Measurements from ENCODE around the gene BID. TPM values are rescaled to one million over a fixed set of nuclear protein-coding genes. Genes with fewer than 3 reads are reported as not detected.

Gene BID
- total RNA-seq, 1 donor from 2014 or later = 34.3 TPM

DNA sequence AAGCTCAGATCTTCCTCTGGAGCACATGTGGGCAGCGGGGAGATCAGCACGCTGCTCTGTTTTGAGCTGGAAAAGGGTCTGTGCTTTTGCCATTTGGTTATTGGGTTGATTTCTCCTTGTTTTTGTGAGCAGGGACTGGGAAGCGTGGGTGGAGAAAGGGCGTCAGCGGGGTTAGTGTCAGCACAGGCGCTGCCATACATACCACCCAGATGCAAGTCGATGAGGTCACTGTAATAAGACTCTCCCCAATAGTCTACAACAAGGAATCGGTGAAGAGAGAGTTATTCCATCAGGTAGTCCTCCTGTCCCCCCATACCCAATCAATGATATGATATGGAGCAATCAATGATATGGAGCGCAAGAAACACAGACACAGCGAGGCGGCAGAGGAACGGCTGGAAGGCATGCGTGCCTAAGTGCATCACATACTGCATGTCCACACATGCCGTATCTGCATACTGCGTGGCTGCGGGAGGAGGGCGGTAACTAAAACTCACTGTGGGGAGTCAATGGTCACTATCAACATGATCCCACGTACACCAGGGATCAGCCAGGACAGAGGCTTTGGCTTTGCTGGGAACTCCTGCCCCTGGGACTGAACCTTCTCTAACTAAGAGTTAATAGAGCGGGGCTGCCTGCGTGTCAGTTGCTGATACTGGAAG lies 29.5 kb upstream of the BID start:
- intact Hi-C loops (cut with micrococcal nuclease) = no loop called here

DNA sequence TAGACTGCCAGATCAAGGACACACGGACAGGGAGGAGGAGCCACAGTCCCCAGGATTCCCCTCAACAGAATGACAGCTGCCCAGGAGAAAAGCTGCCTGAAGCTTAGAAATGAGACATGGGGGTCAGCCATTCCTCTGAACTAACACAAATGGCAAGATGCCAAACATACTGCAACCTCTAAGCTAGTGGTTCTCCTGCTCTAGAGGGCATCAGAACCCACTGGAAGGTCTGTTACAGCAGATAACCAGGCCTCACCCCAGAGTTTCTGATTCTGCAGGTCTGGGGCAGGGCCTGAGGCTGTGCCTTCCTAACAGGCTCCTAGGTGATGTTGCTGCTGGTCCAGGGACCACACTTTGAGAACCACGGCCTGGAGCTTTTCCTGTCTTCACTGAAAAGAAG lies 28.6 kb upstream of the BID start:
- intact Hi-C loops (cut with micrococcal nuclease) = no loop called here

DNA sequence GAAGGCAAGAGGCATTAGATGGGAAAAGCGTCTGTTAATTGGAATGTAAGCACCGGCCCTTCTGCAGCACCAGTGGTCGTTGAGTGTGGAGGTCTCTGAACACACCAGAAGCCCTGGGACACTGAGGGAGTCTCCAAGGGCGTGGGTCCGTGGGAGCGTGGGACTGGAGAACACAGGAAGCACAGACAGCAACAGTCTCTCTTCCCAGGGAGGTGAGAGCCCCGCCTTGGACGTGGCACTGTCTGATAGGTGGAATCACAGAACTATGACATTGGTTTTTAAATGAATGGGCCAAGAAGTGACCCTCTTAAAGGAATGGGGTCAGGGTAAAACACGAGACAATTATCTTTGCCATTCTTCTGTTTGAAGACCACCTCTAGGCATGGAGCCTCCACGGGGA lies 28.1 kb upstream of the BID start:
- intact Hi-C loops (cut with micrococcal nuclease) = no loop called here

DNA sequence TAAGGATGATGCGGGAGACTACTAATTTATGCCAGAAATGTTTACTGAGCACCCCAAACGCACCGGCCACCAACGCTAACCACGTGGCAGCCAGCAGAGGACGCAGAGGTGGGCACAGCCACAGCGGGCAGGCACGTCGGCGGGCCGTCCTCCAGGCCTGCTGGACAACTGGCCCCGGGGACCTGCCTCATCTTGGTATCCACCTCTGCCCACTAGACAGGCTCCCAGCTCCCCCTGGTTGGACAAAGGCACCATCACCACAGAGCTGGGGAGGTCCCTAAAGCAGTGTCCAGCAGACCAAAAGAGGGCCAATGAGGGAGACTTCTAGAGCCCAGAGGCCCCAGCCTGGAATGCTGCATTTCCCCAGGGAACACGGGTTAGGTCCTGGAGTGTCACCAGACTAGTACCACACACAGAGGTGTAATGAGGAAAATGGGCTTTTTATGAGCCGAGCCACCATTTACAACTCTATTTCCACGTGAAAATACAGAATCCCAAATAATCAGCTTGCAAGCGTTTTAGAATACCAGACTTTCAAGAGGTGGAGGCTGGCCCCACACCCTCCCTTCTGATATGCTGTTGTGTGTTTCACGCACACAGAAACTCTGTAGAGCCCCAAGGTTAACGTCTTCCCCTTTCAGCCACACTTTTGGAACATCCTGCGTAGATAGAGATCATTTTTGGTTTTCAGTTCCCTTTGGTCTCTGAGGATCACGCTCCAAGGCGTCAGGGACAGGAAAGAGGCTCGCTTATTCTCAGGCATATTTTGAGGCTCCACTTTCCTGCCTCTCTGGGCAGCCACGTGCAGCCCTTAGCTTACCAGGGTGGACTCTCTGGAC lies 23.7 kb upstream of the BID start:
- intact Hi-C loops (cut with micrococcal nuclease) = no loop called here

DNA sequence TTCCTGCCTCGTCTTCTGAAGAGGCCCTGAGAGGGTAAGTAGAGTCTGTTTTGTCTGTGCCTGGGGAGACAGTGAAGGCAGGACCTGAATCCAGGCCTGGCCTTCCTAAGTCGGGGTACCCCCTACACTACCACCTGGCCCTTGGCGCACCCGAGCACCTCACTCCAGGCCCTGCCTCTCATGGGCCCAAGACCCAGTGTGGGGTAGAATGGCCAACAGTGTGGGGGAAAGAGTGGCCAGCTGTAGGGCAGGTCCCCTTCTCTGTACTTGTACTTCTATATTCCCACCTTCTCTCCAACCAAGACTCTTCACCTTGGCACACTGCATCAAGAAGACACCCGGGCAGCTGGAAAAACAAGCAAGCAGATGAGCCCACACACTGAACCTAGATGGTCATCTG lies 22.4 kb upstream of the BID start:
- intact Hi-C loops (cut with micrococcal nuclease) = no loop called here

DNA sequence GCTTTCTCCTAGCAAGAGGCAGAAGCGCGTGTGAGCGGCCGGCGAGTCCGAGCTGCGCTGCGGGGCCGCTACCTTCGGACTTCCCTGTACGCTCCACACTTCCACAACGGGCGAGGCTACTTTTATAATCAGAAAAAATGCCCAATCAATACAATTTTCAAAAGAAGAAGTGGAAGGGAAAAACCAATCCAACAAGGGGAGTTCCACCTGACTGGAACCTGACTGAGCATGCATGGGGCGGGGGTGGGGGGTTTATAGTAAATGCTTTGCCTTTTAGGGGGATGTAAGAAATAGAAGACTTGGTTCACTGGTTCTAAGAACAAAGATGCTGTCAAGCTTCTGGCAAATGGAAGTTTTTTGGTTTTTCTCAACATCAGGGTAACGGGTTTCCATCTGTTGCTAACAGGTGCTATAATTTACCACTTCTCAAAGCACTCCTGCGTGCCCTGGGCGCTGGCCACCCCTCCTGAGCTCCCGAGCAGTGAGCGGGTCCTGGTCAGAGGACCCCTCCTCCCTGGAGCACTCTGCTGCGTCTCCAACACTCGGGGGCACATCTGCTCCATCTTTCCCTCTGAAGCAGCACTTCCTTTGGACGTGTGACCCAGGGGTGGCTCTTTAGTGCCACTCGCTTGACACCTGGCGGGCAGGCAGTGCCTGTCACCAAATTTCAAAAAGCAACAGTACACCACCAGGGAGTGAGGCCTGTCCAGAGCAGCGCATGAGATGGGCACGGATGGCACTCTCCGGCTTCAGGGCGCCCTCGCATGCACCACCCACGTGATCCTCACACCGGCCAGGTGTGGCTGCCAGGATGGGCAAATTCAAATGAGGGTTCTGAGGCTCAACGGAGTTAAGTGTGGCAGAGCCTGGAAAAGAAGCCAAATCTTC lies 21.6 kb upstream of the BID start:
- intact Hi-C loops (cut with micrococcal nuclease) = no loop called here

DNA sequence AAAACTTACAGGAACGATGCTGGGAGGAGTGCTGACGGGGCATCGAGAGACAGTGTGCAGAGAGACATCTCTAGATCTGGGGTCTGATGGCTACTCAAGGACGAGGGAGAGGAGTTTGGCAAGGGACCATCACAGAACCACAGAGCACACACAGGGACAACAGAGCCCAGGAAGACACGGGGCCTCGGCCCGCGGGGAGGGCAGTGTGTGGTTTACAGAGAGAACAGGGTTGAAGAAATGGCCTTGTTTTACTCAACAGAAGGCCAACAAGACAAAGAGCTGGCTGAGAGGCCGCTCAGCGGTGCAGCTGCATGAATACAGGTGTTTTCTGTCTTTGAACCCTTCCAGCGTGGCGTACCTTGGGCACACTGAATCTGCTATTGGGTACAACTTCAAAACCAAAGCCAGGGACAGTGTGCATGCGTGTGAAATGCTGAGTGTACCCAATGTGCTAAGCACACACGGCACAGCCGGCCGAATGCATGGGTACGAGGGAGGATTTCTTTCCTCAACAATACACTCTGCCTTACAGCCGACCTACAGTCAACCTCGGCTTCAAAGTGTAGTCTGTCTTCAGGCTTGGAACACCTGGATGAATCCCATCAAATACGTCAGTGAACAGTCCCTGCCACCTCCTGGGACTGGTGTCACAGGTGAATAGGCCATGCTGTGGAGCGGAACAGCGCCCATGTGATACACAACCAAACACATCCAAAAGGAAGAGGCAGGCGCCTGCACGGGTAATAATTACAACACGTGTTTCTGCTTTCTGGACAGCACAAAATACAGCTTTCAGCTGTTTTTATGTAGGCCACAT lies 20.7 kb upstream of the BID start:
- intact Hi-C loops (cut with micrococcal nuclease) = no loop called here

DNA sequence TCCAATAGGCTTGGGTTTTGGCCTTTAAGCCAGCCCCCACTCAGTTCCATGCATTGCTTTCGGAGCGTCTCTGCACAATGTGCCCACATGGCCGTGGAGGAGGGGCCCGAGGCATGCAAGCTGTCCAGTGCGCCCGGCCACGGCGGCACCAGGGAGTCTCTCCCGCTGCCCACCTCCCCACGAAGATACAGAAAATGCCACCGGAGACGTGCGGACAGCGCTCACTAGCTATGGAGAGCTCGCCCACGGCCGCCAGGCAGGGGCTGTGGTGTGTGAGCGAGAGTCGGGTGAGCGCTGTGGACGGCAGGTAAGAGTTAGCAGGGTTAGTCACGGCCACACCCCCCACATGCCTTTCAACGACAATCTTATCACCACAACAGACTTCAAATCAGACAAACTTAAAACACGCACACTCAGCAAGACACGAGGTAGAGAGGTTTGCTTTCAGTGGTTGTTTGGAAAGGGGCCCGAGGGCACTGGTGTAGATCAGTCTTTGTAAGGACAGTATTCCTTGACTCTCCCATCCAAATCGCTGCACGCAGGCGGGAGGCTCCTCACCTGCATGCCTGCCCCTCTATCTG lies 18.7 kb upstream of the BID start:
- intact Hi-C loops (cut with micrococcal nuclease) = no loop called here

DNA sequence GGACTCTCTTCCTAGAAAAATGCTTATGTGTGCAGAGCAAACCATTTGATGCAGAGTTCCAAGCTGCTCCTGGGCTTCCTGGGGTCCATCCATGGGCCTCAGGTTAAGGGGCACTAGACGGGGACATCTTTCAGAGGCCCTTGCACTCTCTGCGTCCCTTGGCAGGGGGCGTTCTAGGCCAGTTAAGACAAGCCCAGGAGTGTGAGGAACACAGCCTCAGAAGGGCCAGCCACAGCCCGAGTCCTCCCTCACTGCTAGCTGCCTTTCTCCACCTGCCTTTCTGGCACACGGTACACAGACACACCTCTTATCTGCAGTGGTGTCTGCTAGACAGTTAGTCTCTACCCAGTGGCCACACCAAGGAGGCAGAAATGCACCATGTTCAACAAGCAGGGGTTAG lies 18.0 kb upstream of the BID start:
- intact Hi-C loops (cut with micrococcal nuclease) = no loop called here

DNA sequence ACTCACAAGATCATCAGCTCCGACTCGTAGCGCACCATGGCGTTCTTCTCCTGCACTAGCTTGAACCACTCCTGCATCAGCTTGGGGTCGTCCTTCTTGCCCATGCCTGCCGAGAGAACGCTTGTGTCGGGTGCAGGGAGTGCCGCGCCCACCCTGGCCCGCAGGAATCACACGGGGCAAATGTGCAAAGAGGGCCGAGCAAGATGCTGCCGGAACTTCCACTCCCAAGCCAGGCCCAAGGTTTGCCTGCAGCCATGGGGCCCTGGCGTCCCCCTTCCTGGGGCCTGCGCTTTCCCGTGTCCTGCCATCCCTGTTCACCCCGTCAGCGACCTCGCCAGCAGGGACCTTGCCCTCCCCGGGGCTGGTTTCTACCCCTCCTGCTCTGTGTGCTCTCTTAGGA lies 16.9 kb upstream of the BID start:
- intact Hi-C loops (cut with micrococcal nuclease) = no loop called here

DNA sequence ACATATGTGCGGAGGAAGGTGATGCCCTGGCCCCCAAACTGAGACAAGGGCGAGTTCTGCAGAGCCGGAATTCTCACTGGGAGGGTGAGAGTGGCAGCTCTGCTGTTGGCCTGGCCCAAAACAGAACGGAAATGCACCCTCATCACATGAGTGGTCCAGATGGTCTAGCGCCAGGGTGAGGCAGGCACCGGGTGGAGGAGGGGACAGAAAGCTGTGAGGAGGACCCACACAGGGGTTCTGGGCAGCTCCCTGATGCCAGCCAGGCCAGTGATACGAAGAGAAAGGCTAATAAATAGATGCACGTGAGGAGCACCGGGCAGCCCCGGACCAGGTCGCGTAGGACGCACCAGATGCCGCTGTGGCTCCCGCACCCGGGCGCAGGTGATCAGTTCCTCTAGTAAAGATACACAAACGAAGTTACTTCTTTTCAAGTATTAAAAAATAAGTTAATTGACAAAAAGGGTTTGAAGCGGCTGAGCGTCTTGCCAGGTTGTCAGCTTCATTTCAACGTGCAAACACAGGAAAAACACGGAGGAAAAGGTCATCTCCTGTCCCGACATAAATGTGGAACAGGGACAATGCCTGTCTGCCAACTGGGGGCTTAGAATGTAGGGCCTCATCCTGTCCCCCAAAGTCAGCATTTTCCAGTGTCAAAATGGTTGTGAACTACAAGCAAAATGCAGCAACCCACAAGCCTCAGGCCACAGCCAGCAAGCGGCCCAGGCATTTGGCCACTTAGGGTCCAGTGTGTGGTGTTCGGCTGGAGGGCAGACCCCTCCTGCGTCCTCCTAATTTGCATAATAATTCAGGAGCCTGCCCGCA lies 15.3 kb upstream of the BID start:
- intact Hi-C loops (cut with micrococcal nuclease) = no loop called here

DNA sequence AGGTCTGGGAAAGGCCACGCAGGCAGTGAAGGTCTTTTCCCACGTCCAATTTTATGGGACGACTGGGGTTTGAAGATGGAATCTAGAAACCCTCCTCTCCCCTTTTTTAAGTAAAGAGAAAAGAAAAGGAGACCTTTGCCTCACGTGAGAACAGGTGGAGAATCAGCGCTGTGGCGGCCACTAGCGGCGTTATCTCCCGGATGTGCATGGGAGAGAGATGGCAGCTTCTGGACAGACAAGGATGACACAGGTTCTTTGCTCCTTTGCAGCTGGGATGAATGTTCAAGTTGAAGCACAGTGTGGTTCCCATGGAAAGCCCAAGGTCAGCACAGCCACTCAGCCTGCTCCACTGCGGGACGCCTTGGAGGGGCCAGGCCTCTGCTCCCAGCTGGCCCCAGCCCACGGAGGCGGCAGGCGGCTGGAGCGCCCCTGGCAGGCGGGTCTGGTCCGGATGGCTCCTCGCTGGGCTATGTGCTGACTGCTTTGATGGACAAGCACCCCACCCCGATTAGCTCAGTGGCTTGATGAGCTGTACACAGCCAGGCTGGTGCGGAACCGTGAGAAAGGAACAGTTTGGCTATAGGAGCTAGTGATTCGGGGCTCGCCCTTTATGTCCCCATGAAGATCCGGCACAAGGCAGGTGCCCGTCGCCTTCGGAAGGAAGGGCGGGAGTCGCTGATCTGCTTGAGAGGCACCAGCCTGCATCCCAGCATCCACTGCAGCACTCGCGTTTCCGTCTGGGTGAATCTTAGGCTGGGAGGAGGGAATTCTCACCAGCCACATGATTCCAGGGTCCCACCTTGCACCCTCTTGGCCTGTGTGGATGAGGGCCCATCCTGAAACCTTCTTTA lies 14.5 kb upstream of the BID start:
- intact Hi-C loops (cut with micrococcal nuclease) = no loop called here

DNA sequence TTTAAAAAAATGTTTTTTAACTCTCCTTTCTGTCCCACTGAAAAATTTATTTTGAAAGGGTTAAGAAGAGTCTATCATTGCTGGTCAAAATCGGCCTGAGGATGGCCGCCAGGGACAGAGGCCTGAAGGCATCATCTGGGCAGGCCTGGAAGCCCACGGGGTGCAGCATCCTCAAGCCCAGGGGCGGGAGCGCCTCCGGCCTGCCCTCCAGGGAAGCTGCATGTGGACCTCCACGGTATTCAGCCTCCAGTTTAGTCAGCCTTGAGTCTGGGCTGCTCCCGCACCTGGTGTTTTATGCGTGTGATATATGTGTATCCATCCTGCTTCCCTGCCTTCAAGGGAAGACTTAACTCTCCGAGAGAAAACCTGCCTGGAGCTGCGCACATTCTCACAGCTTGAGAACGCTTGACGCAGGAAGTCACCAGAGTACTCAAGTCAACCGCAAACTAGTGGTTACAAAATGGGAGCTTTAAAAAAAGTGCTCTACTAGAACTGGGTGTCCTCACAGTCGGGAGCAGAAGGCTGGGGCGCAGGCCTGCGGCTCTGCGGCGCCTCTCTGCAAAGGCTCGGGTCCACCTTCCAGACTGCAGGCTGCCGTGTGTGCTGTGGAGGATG lies 13.6 kb upstream of the BID start:
- intact Hi-C loops (cut with micrococcal nuclease) = no loop called here

DNA sequence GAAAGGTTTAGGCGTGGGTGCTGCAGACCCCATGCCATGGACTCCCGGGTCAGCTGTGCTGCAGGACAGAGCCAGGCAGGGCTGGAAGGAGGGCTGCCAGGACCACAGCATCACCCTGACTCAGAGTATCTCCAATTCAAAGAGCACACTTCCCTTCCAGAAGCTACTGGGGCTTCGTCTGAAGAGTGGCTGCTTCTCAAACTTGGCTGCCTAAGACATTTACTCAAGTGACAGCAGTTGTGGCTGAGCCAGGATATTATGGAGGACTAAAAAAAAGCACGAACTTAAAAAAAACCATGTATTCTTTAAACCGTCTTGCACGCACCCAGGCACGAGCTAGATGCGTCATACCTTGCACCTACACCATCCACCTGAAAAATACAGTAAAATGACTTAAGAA lies 13.0 kb upstream of the BID start:
- intact Hi-C loops (cut with micrococcal nuclease) = no loop called here

DNA sequence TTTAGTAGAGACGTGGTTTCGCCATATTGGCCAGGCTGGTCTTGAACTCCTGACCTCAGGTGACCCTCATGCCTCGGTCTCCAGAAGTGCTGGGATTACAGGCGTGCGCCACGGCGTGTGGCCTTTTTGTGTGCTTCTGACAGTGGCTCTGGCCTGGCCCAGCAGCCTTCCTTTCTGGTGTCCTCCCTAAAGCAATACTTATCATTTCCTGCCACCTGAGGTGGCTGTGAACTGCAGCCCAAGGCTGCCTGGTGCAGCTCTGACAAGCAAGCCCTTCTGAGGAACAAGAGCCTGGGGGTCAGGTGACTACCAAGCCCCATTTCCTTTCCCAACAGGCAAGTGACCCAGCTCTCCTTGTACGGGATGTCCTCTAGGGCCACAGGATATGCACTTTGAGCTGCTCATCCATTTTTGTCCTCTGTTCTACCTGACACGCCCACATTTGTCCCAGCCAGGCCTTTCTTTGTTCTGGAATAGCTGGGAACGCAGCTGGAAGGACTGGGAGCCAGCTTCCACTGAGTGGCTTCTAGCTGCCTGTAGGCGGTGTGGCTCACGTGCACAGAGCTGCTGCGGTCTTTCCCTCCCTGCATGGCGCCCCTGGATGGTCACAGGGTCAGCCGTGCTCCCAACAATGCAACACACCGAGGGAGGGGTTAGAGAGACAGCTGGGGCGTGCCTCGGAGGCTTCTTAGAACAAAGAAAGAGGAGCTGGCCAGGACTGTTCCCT lies 12.3 kb upstream of the BID start:
- intact Hi-C loops (cut with micrococcal nuclease) = no loop called here

DNA sequence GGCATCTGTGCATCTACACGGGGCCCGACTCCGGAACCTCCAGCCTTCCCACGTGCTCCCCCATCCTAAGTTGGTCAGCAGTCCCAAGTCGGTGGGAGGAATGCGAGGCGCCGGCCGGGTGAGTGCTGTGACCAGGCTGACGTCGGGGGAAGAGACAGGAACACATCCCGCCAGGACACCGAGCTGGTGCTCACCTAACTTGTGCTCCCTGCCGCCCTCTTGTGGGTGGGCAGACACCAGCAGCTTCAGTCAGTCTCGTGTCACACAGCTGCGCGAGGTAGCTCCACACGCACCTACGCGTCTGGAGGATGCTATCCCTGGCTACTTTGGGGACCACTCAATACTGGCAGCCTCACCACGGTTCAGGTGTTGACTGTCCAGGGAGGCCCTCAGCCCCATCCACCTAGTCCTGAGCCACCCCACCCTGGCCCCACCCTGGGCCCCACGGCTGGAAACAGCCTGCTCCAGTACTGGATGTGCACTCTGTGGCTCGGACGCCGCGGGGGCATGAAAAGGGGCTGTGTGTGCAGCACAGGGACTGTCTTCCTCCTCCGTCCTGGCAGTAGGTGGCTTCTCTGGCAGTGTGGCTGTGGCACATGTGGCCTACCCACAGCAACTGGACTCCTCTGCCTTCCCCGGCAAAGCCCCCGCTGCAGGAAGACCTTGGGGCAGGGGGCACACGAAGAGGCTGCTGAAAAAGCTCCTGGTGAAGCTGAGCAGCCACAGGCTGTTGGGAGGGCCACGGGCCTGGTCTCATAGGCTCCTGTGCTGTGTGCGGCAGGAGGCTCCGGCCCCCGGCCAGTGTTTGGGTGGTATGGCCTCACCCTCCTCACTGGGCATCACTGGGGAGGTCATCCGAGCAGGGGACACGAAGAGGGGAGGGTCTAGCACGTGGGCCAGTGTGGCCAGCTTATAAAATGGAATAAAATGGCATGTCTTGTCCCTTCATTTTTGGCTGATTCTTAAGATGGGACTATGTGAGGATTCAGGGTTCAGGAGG lies 11.2 kb upstream of the BID start:
- intact Hi-C loops (cut with micrococcal nuclease) = loop anchor here (1.0 kb wide), 1 partner anchor 43 kb away; no protein-coding TSS in a partner anchor
